Activated CD8-positive, alpha-beta memory T cell treated with anti-CD3 and anti-CD28 coated beads, Interleukin-2, amount 50 U/mL, for 1 hour (primary cell): ENCODE results near the gene MEAF6.

ENCODE experiments used
- DNase-seq: peaks from one replicate; pipeline ENCODE4 v3.0.0-alpha.2; 2020; ENCODE audit errors: extremely low read depth

Gene MEAF6

GRCh38 chr1:37473431-37474045 lies 41.0 kb downstream of the MEAF6 start:
- DNase-seq = no peak

- no peak for DNase-seq
Measured at GRCh38 chr1:37472994-37473393, 41.6 kb downstream of the MEAF6 start.

GRCh38 chr1:37472281-37472680 lies 42.3 kb downstream of the MEAF6 start:
- DNase-seq = no peak

- DNase-seq = no peak
Measured at GRCh38 chr1:37471345-37472231, 43.0 kb downstream of the MEAF6 start.

- DNase-seq = no peak
Measured at GRCh38 chr1:37469386-37469785, 45.2 kb downstream of the MEAF6 start.

GRCh38 chr1:37468037-37468436 lies 46.5 kb downstream of the MEAF6 start:
- DNase-seq = no peak

GRCh38 chr1:37465593-37466517 lies 48.7 kb downstream of the MEAF6 start:
- DNase-seq = no peak

GRCh38 chr1:37464443-37464842 lies 50.1 kb downstream of the MEAF6 start:
- DNase-seq = no peak

GRCh38 chr1:37461698-37462436 lies 52.7 kb downstream of the MEAF6 start:
- no peak for DNase-seq

GRCh38 chr1:37458551-37458950 lies 56.0 kb downstream of the MEAF6 start:
- no peak for DNase-seq

- no peak for DNase-seq
Measured at GRCh38 chr1:37456614-37457013, 58.0 kb downstream of the MEAF6 start.

- no peak for DNase-seq
Measured at GRCh38 chr1:37455516-37455915, 59.0 kb downstream of the MEAF6 start.

- no peak for DNase-seq
Measured at GRCh38 chr1:37453647-37454046, 60.9 kb downstream of the MEAF6 start.

- no peak for DNase-seq
Measured at GRCh38 chr1:37452416-37452815, 62.1 kb downstream of the MEAF6 start.

GRCh38 chr1:37449936-37450335 lies 64.6 kb downstream of the MEAF6 start:
- no peak for DNase-seq

- DNase-seq = no peak
Measured at GRCh38 chr1:37448691-37449417, 65.7 kb downstream of the MEAF6 start.

GRCh38 chr1:37448185-37448584 lies 66.4 kb downstream of the MEAF6 start:
- DNase-seq = no peak

- no peak for DNase-seq
Measured at GRCh38 chr1:37446874-37447273, 67.7 kb downstream of the MEAF6 start.

- DNase-seq = no peak
Measured at GRCh38 chr1:37442644-37443043, 71.9 kb downstream of the MEAF6 start.
